ENCODE data around the gene TP73.

Gene TP73

GRCh38 chr1:3698660-3699408, 46.5 kb downstream of the TP73 start:
- H3K79me2 ChIP-seq (ENCODE audit: low read length): no peaks in the 10 kb centered on the region
- no peak overlapping the region for H3K27ac ChIP-seq (ENCODE audit: low read length)
- H3K4me2 ChIP-seq (ENCODE audit: low read length): no peak overlapping the region
- peaks cover 6% of the 10 kb centered on the region; the same call in 1 of the 2 replicates for H3K4me1 ChIP-seq (ENCODE audit: low read length)
- no peak overlapping the region for H2AFZ ChIP-seq (ENCODE audit: low read depth, low read length)
- TF ChIP-seq, protein P1, sequence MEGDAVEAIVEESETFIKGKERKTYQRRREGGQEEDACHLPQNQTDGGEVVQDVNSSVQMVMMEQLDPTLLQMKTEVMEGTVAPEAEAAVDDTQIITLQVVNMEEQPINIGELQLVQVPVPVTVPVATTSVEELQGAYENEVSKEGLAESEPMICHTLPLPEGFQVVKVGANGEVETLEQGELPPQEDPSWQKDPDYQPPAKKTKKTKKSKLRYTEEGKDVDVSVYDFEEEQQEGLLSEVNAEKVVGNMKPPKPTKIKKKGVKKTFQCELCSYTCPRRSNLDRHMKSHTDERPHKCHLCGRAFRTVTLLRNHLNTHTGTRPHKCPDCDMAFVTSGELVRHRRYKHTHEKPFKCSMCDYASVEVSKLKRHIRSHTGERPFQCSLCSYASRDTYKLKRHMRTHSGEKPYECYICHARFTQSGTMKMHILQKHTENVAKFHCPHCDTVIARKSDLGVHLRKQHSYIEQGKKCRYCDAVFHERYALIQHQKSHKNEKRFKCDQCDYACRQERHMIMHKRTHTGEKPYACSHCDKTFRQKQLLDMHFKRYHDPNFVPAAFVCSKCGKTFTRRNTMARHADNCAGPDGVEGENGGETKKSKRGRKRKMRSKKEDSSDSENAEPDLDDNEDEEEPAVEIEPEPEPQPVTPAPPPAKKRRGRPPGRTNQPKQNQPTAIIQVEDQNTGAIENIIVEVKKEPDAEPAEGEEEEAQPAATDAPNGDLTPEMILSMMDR (IDR thresholded peaks at IDR 0.05; ENCODE audit: low read depth, low read length): no peak
- no peak for TF ChIP-seq EZH2phosphoT487 (IDR thresholded peaks at IDR 0.05; ENCODE audit: low read depth)
- no peaks in the 10 kb centered on the region for H3K9me3 ChIP-seq (ENCODE audit: insufficient read depth, low read length)
- no peaks in the 10 kb centered on the region for H4K20me1 ChIP-seq (ENCODE audit: insufficient read depth, low read length)
- no peaks in the 10 kb centered on the region for H3K36me3 ChIP-seq (replicated peaks; ENCODE audit: low read depth, low read length)
- no peak overlapping the region for H3K4me3 ChIP-seq (ENCODE audit: low read length)
- H3K9ac ChIP-seq (ENCODE audit: low read length): no peak overlapping the region
- H3K27me3 ChIP-seq (ENCODE audit: low read depth, low read length): peaks cover 6% of the 10 kb centered on the region; the same call in 1 of the 2 replicates

DNA sequence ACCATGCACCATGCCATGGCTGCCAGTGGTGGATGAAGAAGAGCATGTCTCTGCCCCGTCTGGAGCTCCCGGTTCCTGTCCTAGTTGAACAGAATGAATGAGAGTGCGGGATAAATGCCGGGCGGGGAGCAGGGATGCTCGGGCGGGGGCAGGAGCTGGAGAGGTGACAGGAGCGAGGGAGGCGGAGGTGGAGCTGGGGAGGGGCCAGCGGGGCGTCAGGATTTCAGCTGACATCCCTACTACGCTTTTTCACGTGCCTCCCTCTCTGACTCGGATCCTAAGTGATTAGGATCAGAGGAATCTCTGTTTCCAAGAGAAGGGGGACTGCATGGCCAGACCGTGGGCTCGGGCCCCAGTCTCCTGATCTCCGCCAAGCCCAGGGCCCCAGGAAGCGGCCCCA, 47.3 kb downstream of the TP73 start:
- no peak overlapping the region for H3K4me3 ChIP-seq (ENCODE audit: low read length)

GRCh38 chr1:3700631-3701030, 48.3 kb downstream of the TP73 start:
- H4K20me1 ChIP-seq (ENCODE audit: insufficient read depth, low read length): no peaks in the 10 kb centered on the region
- no peak overlapping the region for H3K9ac ChIP-seq (ENCODE audit: low read length)
- TF ChIP-seq, protein P1 (IDR thresholded peaks at IDR 0.05; ENCODE audit: low read depth, low read length): no peak
- no peak for TF ChIP-seq EZH2phosphoT487 (IDR thresholded peaks at IDR 0.05; ENCODE audit: low read depth)
- H3K4me2 ChIP-seq (ENCODE audit: low read length): no peak overlapping the region
- H3K36me3 ChIP-seq (replicated peaks; ENCODE audit: low read depth, low read length): no peaks in the 10 kb centered on the region
- H3K4me1 ChIP-seq (ENCODE audit: low read length): peaks cover 2% of the 10 kb centered on the region; the same call in 1 of the 2 replicates
- H3K4me3 ChIP-seq (ENCODE audit: low read length): no peak overlapping the region
- H3K9me3 ChIP-seq (ENCODE audit: insufficient read depth, low read length): no peaks in the 10 kb centered on the region
- no peaks in the 10 kb centered on the region for H3K79me2 ChIP-seq (ENCODE audit: low read length)
- peaks cover 6% of the 10 kb centered on the region for H3K27me3 ChIP-seq (ENCODE audit: low read depth, low read length)
- H2AFZ ChIP-seq (ENCODE audit: low read depth, low read length): no peak overlapping the region
- H3K27ac ChIP-seq (ENCODE audit: low read length): no peak overlapping the region

More for the DNA sequence above, 47.3 kb downstream of the TP73 start:
- TF ChIP-seq EZH2phosphoT487 (IDR thresholded peaks at IDR 0.05; ENCODE audit: low read depth): no peak
- TF ChIP-seq, protein P1 (IDR thresholded peaks at IDR 0.05; ENCODE audit: low read depth, low read length): no peak
- Histone ChIP-seq H2AFZ (ENCODE audit: low read depth, low read length) (no peak overlapping the region), H3K27me3 (ENCODE audit: low read depth, low read length) (peaks cover 6% of the 10 kb centered on the region), H4K20me1 (ENCODE audit: insufficient read depth, low read length) (no peaks in the 10 kb centered on the region), H3K27ac (ENCODE audit: low read length) (no peak overlapping the region), H3K9me3 (ENCODE audit: insufficient read depth, low read length) (no peaks in the 10 kb centered on the region), H3K4me2 (ENCODE audit: low read length) (no peak overlapping the region), H3K79me2 (ENCODE audit: low read length) (no peaks in the 10 kb centered on the region), H3K9ac (ENCODE audit: low read length) (no peak overlapping the region), H3K36me3 (replicated peaks; ENCODE audit: low read depth, low read length) (no peaks in the 10 kb centered on the region), H3K4me1 (ENCODE audit: low read length) (peaks cover 6% of the 10 kb centered on the region; the same call in 1 of the 2 replicates)

DNA sequence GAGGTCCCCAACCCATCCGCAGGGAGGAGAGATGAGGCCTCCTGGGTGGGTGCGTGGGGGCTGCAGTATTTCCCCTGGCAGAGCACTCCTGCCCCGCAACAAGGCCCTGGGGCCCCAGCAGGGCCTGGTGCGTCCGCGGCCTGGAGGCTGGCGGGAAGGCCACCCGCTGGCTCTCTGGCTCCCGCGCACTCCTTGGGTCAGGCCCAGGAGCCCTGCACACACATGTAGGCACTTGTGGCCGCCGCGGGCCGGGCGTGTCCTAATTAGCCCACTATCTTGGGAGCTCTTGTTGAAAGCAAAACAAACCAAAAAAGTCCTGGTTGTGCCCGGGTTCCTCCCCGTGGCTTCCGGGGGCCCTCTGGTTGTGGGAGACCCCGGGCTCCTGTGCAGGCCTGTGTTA, 50.2 kb downstream of the TP73 start:
- Histone ChIP-seq H3K4me3 (ENCODE audit: low read length) (no peak overlapping the region), H3K27me3 (ENCODE audit: low read depth, low read length) (no peaks in the 10 kb centered on the region; the same call in 1 of the 2 replicates), H3K36me3 (replicated peaks; ENCODE audit: low read depth, low read length) (no peaks in the 10 kb centered on the region), H4K20me1 (ENCODE audit: insufficient read depth, low read length) (no peaks in the 10 kb centered on the region), H3K27ac (ENCODE audit: low read length) (no peak overlapping the region), H3K9ac (ENCODE audit: low read length) (no peak overlapping the region), H3K4me2 (ENCODE audit: low read length) (no peak overlapping the region), H3K4me1 (ENCODE audit: low read length) (no peaks in the 10 kb centered on the region), H2AFZ (ENCODE audit: low read depth, low read length) (no peak overlapping the region), H3K79me2 (ENCODE audit: low read length) (no peaks in the 10 kb centered on the region), H3K9me3 (ENCODE audit: insufficient read depth, low read length) (no peaks in the 10 kb centered on the region)
- TF ChIP-seq EZH2phosphoT487 (IDR thresholded peaks at IDR 0.05; ENCODE audit: low read depth): no peak
- TF ChIP-seq, protein P1 (IDR thresholded peaks at IDR 0.05; ENCODE audit: low read depth, low read length): no peak
